HepG2 (cell line): Measurements from ENCODE around the gene TNFSF10. TPM values are rescaled to one million over a fixed set of nuclear protein-coding genes. Genes with fewer than 3 reads are reported as not detected.

ENCODE experiments used
- ATAC-seq: fragments of 200-7000 bp; cut with Tn5 transposase; 3 replicates; pipeline ENCODE4 v1.9.1; 2020; ENCODE audit warnings: mild to moderate bottlenecking, moderate library complexity
- BruUV-seq: library from RNA; stranded (reverse); fragments of 400-500 nt; replicated peaks from 2 replicates; lab custom pipeline; 2021; lab: Mats Ljungman, UMichigan
- CTCF ChIA-PET: fragments of 300-600 bp; formaldehyde crosslinking; extraction: SDS; loops from one replicate; lab custom pipeline; 2021; ENCODE audit warnings: low total read pairs, inconsistent platforms, low intra/inter-chr PET ratio; lab: Yijun Ruan, JAX
- POLR2A ChIA-PET: fragments of 350-600 bp; sonication (Branson Sonifier 250); formaldehyde crosslinking; loops from one replicate; lab custom pipeline; 2020; ENCODE audit warnings: antibody characterized with exemption, inconsistent platforms; lab: Yijun Ruan, JAX
- DNase-seq: peaks from one replicate; pipeline ENCODE4 v3.0.0-alpha.2; 2015; ENCODE audit warnings: low spot score
- FAIRE-seq: peaks from 3 replicates; lab custom pipeline; 2011; peaks lifted over from hg19 to GRCh38; lab: Jason Lieb, UNC
- H2AFZ ChIP-seq: one replicate; pipeline ENCODE4 v1.6.1; 2011; ENCODE audit warnings: low read length, inconsistent platforms
- H3K27ac ChIP-seq: fragments of 300-600 bp; 3 replicates; pipeline ENCODE4 v1.8.0; 2011; ENCODE audit warnings: mixed run types, mild to moderate bottlenecking, mixed read lengths, low read length, inconsistent platforms; ENCODE audit not compliant: insufficient read depth; ENCODE audit errors: extremely low read length
- H3K27me3 ChIP-seq, 2 experiments: fragments of 200-600 bp in 1 of 2; 2 replicates in 1 of 2; 3 replicates in 1 of 2; pipeline versions ENCODE4 v1.6.0 to v1.8.0; 2011; ENCODE audit warnings: low read length in 2 of 2, mild to moderate bottlenecking in 2 of 2, moderate library complexity in 2 of 2, inconsistent platforms in 1 of 2; ENCODE audit not compliant: insufficient read depth in 2 of 2, control insufficient read depth in 1 of 2
- H3K36me3 ChIP-seq, 2 experiments: fragments of 200-600 bp in 1 of 2; replicated peaks in 1 of 2; 2 replicates in 1 of 2; 3 replicates in 1 of 2; pipeline versions ENCODE4 v1.5.1 to v1.8.0; 2011; ENCODE audit warnings: low read length in 2 of 2, inconsistent platforms in 1 of 2; ENCODE audit not compliant: insufficient read depth in 2 of 2, control insufficient read depth in 1 of 2
- H3K4me1 ChIP-seq: 2 replicates; pipeline ENCODE4 v1.5.1; 2012; ENCODE audit warnings: low read length, inconsistent platforms; ENCODE audit not compliant: insufficient read depth
- H3K4me2 ChIP-seq: 2 replicates; pipeline ENCODE4 v1.6.0; 2011; ENCODE audit warnings: low read depth, low read length, inconsistent platforms
- H3K4me3 ChIP-seq, 3 experiments: fragments of 200-600 bp in 1 of 3; sonication (generic), shearing (Covaris generic) in 1 of 3; replicated peaks in 1 of 3; 2 replicates each; pipeline ENCODE4 v1.5.1; 2011 to 2016; ENCODE audit warnings: low read length in 3 of 3, inconsistent platforms in 2 of 3, low read depth in 2 of 3, mild to moderate bottlenecking in 2 of 3, control low read depth in 1 of 3, mixed read lengths in 1 of 3; ENCODE audit not compliant: insufficient read depth in 1 of 3
- H3K79me2 ChIP-seq: one replicate; pipeline ENCODE4 v1.6.1; 2011; ENCODE audit warnings: low read length, inconsistent platforms; ENCODE audit not compliant: insufficient read depth
- H3K9ac ChIP-seq: 2 replicates; pipeline ENCODE4 v1.6.0; 2011; ENCODE audit warnings: mild to moderate bottlenecking, low read depth, low read length, inconsistent platforms; ENCODE audit not compliant: insufficient read depth
- H3K9me3 ChIP-seq: 2 replicates; pipeline ENCODE4 v1.5.1; 2012; ENCODE audit warnings: mild to moderate bottlenecking, low read length
- H4K20me1 ChIP-seq: 2 replicates; pipeline ENCODE4 v1.6.0; 2011; ENCODE audit warnings: inconsistent platforms, mild to moderate bottlenecking, low read length, moderate library complexity; ENCODE audit not compliant: insufficient read depth
- CENPT ChIP-seq: sonication (generic); formaldehyde crosslinking; IDR thresholded peaks from 2 replicates; pipeline ENCODE4 v1.8.0; 2022; ENCODE audit warnings: low read depth, mild to moderate bottlenecking, moderate library complexity, missing genetic modification reagents
- HINFP ChIP-seq: sonication (generic); formaldehyde crosslinking; IDR thresholded peaks from 2 replicates; pipeline ENCODE4 v1.4.0; 2020; ENCODE audit warnings: low read depth, mild to moderate bottlenecking, missing genetic modification reagents
- MTERF4 ChIP-seq: sonication (generic); formaldehyde crosslinking; IDR thresholded peaks from 2 replicates; pipeline ENCODE4 v1.8.0; 2023; ENCODE audit warnings: mild to moderate bottlenecking, missing genetic modification reagents
- MXD1 ChIP-seq: sonication (generic); formaldehyde crosslinking; IDR thresholded peaks from 2 replicates; pipeline ENCODE4 v1.4.0; 2020; ENCODE audit warnings: mild to moderate bottlenecking, missing genetic modification reagents
- NFIC ChIP-seq: IDR thresholded peaks from 2 replicates; pipeline ENCODE4 v1.6.1; 2012; ENCODE audit warnings: mild to moderate bottlenecking, low read length, inconsistent platforms
- PRPF4 ChIP-seq: fragments of 200-400 bp; formaldehyde crosslinking; IDR thresholded peaks from 2 replicates; pipeline ENCODE4 v1.6.1; 2016; ENCODE audit warnings: low read length, low read depth; ENCODE audit not compliant: poor library complexity, severe bottlenecking
- RARA ChIP-seq: IDR thresholded peaks from 2 replicates; pipeline ENCODE4 v1.6.1; 2016; ENCODE audit warnings: missing genetic modification reagents, missing compliant biosample characterization
- RFX3 ChIP-seq: IDR thresholded peaks from 2 replicates; pipeline ENCODE4 v1.6.1; 2016; ENCODE audit warnings: missing biosample characterization, missing genetic modification reagents
- USF2 ChIP-seq, 2 experiments: sonication (generic) in 1 of 2; formaldehyde crosslinking in 1 of 2; IDR thresholded peaks; 2 replicates each; pipeline versions ENCODE4 v1.5.1 to v1.6.1; 2011 to 2020; ENCODE audit warnings: borderline replicate concordance in 1 of 2, low read depth in 1 of 2, low read length in 1 of 2, mild to moderate bottlenecking in 1 of 2, missing genetic modification reagents in 1 of 2, moderate library complexity in 1 of 2
- ZBTB21 ChIP-seq: sonication (generic); formaldehyde crosslinking; IDR thresholded peaks from 2 replicates; pipeline ENCODE4 v1.4.0; 2020; ENCODE audit warnings: missing genetic modification reagents
- ZNF253 ChIP-seq: sonication (generic); formaldehyde crosslinking; IDR thresholded peaks from 2 replicates; pipeline ENCODE4 v1.8.0; 2022; ENCODE audit warnings: mild to moderate bottlenecking, missing genetic modification reagents, borderline replicate concordance
- ZNF414 ChIP-seq: sonication (generic); formaldehyde crosslinking; IDR thresholded peaks from 2 replicates; pipeline ENCODE4 v1.5.0; 2020; ENCODE audit warnings: missing genetic modification reagents
- ZNF775 ChIP-seq: sonication (generic); formaldehyde crosslinking; IDR thresholded peaks from 2 replicates; pipeline ENCODE4 v1.4.0; 2020; ENCODE audit warnings: missing genetic modification reagents, mild to moderate bottlenecking, moderate library complexity, borderline replicate concordance
- ZNF780A ChIP-seq: sonication (generic); formaldehyde crosslinking; IDR thresholded peaks from 2 replicates; pipeline ENCODE4 v1.8.0; 2022; ENCODE audit warnings: mild to moderate bottlenecking, missing genetic modification reagents, moderate library complexity
- ZNF782 ChIP-seq: sonication (generic); formaldehyde crosslinking; IDR thresholded peaks from 2 replicates; pipeline ENCODE4 v1.4.0; 2020; ENCODE audit warnings: missing genetic modification reagents, mild to moderate bottlenecking, borderline replicate concordance
- ZNF83 ChIP-seq: sonication (generic); formaldehyde crosslinking; IDR thresholded peaks from 2 replicates; pipeline ENCODE4 v1.4.0; 2020; ENCODE audit warnings: missing genetic modification reagents, mild to moderate bottlenecking, borderline replicate concordance
- WGBS: methylation state at CpG from one replicate; pipeline ENCODE4 v1.1.6; 2017; ENCODE audit warnings: low lambda C conversion rate; 5-methylcytosine and 5-hydroxymethylcytosine counted together
- in situ Hi-C: cut with HindIII; loops from 2 replicates; pipeline ENCODE4 v1.10.0; 2017; ENCODE audit warnings: low pct_unique_long_range_greater_than_20kb; ENCODE audit not compliant: extremely low pct_ligation_motif_present
- intact Hi-C: fragments of 100-400 bp; cut with micrococcal nuclease; formaldehyde crosslinking; loops from one replicate; pipeline ENCODE4 v1.10.0; 2022; ENCODE audit not compliant: unreplicated experiment
- polyA plus RNA-seq, 8 experiments: library from polyadenylated mRNA; depleted of rRNA in 3 of 8; stranded (reverse) in 7 of 8; unstranded in 1 of 8; fragments of >200 nt; fragmentation: Illumina TruSeq in 4 of 8; extraction: Trizol in 4 of 8; gene quantifications; 2 replicates each; pipeline versions ENCODE4 v1.2.1 to v1.2.3, GENCODE V29; 2011 to 2016; ENCODE audit warnings: low read depth in 4 of 8, missing spikeins in 1 of 8, mixed read lengths in 1 of 8; ENCODE audit not compliant: insufficient read depth in 1 of 8
- total RNA-seq, 5 experiments: library from RNA; depleted of rRNA; stranded (reverse); fragments of >200 nt; fragmentation: Illumina TruSeq; extraction: Trizol; gene quantifications; 2 replicates each; pipeline ENCODE4 v1.2.3, GENCODE V29; 2016; ENCODE audit warnings: low read depth in 1 of 5

Gene TNFSF10
- total and polyA plus RNA-seq, 2 of the 13 experiments (the other 11 are each of a cell fraction or from before 2014, with no cell fraction given), result 8.4 to 9.9 TPM

GRCh38 chr3:172542999-172543398 is 19.8 kb upstream of the TNFSF10 start:
- TF ChIP-seq ZNF775 (CRISPR knock-in tag) (no peak), PRPF4 (no peak), MXD1 (CRISPR knock-in tag) (no peak), RARA (CRISPR knock-in tag) (no peak), NFIC (no peak), ZNF253 (CRISPR knock-in tag) (no peak), ZNF780A (CRISPR knock-in tag) (no peak), ZBTB21 (CRISPR knock-in tag) (no peak), MTERF4 (CRISPR knock-in tag) (no peak), USF2 (IDR thresholded peaks at IDR 0.05; ENCODE audit: low read depth, low read length) (no peak), USF2 (CRISPR knock-in tag; IDR thresholded peaks at IDR 0.05; ENCODE audit: borderline replicate concordance) (no peak), CENPT (CRISPR knock-in tag) (no peak), ZNF83 (CRISPR knock-in tag) (no peak), HINFP (CRISPR knock-in tag) (no peak), ZNF414 (CRISPR knock-in tag) (no peak), ZNF782 (CRISPR knock-in tag) (no peak), RFX3 (CRISPR knock-in tag) (no peak)
- no TSS peak for BruUV-seq
- 42% methylated on average over 3 of the region's 3 CpGs for WGBS
- ChIA-PET CTCF (no interaction called here), POLR2A (no interaction called here)
- Histone ChIP-seq H3K79me2 (no peaks in the 10 kb centered on the region), H3K27me3 (no peaks in the 10 kb centered on the region), H3K4me2 (no peak overlapping the region), H3K9me3 (peaks cover 6% of the 10 kb centered on the region; the same call in 1 of the 2 replicates), H3K27ac (no peak overlapping the region), H3K36me3 (no peaks in the 10 kb centered on the region), H3K9ac (no peak overlapping the region), H4K20me1 (no peaks in the 10 kb centered on the region), H3K4me3 (no peak overlapping the region), H3K4me1 (peaks cover 23% of the 10 kb centered on the region), H2AFZ (no peak overlapping the region)
- intact Hi-C loops, result no loop called here
- FAIRE-seq (no peak), ATAC-seq (no peak), DNase-seq (no peak)
- in situ Hi-C loops, result no loop called here
